Body of pancreas (tissue), 4 donors: Measurements from ENCODE around the gene TRIM56. TPM values are rescaled to one million over a fixed set of nuclear protein-coding genes. Genes with fewer than 3 reads are reported as not detected.
"Not testable (repeated sequence)": the region's sequence is repeated elsewhere in the genome, so short reads cannot be mapped to it uniquely, and the experiment has no call there.

ENCODE experiments used
- ATAC-seq: fragments of 150-250 bp; one replicate; pipeline ENCODE4 v1.9.1; 2016
- DNase-seq, 4 donors: peaks; one replicate each; pipeline ENCODE4 v3.0.0-alpha.2; 2019
- H3K27ac ChIP-seq, 4 donors: fragments of 200-600 bp; sonication (generic); 1 replicate in 3 of 4; 2 replicates in 1 of 4; pipeline versions ENCODE4 v1.5.1 to v1.6.1; 2016 to 2019; ENCODE audit warnings: mild to moderate bottlenecking in 1 of 4, mixed read lengths in 1 of 4, moderate library complexity in 1 of 4
- H3K27me3 ChIP-seq, 2 donors: fragments of 200-600 bp; sonication (generic); one replicate each; pipeline ENCODE4 v1.6.0; 2016; ENCODE audit warnings: mild to moderate bottlenecking in 1 of 2
- H3K36me3 ChIP-seq, 2 donors: fragments of 200-600 bp; sonication (generic); replicated peaks in 1 of 2; 2 replicates each; pipeline ENCODE4 v1.5.1; 2016; ENCODE audit warnings: low read depth in 2 of 2; ENCODE audit not compliant: insufficient read depth in 1 of 2
- H3K4me1 ChIP-seq: fragments of 200-600 bp; sonication (generic); one replicate; pipeline ENCODE4 v1.6.0; 2016
- H3K4me3 ChIP-seq, 2 donors: fragments of 200-600 bp; sonication (generic); 1 replicate in 1 of 2; 2 replicates in 1 of 2; pipeline ENCODE4 v1.5.1; 2016 to 2019
- H3K9me3 ChIP-seq, 3 donors: fragments of 200-600 bp; sonication (generic); 1 replicate in 2 of 3; 2 replicates in 1 of 3; pipeline ENCODE4 v1.5.1; 2016
- POLR2A ChIP-seq, 3 donors: fragments of 450-650 bp; IDR thresholded peaks; one replicate each; pipeline ENCODE4 v1.6.1; 2016; ENCODE audit warnings: antibody characterized with exemption in 3 of 3, mild to moderate bottlenecking in 2 of 3
- WGBS, 2 donors: methylation state at CpG; one replicate each; pipeline ENCODE4 v1.1.5; 2017; 5-methylcytosine and 5-hydroxymethylcytosine counted together
- intact Hi-C: fragments of 100-400 bp; cut with DNase I; formaldehyde crosslinking; loops from one replicate; pipeline ENCODE4 v1.15.1; 2023
- total RNA-seq, 2 donors: library from RNA; depleted of rRNA; stranded (reverse); fragments of >200 nt; gene quantifications; one replicate each; pipeline ENCODE4 v1.1.0, GENCODE V29; 2016
- TF ChIP-seq, protein P1 (sequence below), 7 experiments: fragments of 450-650 bp in 4 of 7; fragments of 200-600 bp in 3 of 7; sonication (generic) in 3 of 7; IDR thresholded peaks; one replicate each; pipeline ENCODE4 v1.5.1; 2016 to 2019; ENCODE audit warnings: antibody characterized with exemption in 7 of 7

The TRIM56 gene
- total RNA-seq, 2 donors from 2014 or later = 13.5 to 19.4 TPM

DNA sequence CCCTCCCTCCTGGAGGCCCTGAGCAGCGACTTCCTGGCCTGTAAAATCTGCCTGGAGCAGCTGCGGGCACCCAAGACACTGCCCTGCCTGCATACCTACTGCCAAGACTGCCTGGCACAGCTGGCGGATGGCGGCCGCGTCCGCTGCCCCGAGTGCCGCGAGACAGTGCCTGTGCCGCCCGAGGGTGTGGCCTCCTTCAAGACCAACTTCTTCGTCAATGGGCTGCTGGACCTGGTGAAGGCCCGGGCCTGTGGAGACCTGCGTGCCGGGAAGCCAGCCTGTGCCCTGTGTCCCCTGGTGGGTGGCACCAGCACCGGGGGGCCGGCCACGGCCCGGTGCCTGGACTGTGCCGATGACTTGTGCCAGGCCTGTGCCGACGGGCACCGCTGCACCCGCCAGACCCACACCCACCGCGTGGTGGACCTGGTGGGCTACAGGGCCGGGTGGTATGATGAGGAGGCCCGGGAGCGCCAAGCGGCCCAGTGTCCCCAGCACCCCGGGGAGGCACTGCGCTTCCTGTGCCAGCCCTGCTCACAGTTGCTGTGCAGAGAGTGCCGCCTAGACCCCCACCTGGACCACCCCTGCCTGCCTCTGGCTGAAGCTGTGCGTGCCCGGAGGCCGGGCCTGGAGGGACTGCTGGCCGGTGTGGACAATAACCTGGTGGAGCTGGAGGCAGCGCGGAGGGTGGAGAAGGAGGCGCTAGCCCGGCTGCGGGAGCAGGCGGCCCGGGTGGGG lies 2.2 kb downstream of the TRIM56 start:
- DNase-seq (no peak), ATAC-seq (no peak)
- Histone ChIP-seq H3K4me3 (no peak overlapping the region), H3K4me1 (peaks cover 29% of the 10 kb centered on the region), H3K27ac (no peak overlapping the region), H3K36me3 (peaks cover 0 to 4% of the 10 kb centered on the region in 2 donors), H3K9me3 (no peaks in the 10 kb centered on the region), H3K27me3 (no peaks in the 10 kb centered on the region)
- WGBS, 2 donors = 92 to 95% methylated on average over 5 to 36 of the region's 45 CpGs
- intact Hi-C loops = no loop called here
- TF ChIP-seq, protein P1, sequence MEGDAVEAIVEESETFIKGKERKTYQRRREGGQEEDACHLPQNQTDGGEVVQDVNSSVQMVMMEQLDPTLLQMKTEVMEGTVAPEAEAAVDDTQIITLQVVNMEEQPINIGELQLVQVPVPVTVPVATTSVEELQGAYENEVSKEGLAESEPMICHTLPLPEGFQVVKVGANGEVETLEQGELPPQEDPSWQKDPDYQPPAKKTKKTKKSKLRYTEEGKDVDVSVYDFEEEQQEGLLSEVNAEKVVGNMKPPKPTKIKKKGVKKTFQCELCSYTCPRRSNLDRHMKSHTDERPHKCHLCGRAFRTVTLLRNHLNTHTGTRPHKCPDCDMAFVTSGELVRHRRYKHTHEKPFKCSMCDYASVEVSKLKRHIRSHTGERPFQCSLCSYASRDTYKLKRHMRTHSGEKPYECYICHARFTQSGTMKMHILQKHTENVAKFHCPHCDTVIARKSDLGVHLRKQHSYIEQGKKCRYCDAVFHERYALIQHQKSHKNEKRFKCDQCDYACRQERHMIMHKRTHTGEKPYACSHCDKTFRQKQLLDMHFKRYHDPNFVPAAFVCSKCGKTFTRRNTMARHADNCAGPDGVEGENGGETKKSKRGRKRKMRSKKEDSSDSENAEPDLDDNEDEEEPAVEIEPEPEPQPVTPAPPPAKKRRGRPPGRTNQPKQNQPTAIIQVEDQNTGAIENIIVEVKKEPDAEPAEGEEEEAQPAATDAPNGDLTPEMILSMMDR (IDR thresholded peaks at IDR 0.05) = no peak
- TF ChIP-seq POLR2A (IDR thresholded peaks at IDR 0.05) = no peak

DNA sequence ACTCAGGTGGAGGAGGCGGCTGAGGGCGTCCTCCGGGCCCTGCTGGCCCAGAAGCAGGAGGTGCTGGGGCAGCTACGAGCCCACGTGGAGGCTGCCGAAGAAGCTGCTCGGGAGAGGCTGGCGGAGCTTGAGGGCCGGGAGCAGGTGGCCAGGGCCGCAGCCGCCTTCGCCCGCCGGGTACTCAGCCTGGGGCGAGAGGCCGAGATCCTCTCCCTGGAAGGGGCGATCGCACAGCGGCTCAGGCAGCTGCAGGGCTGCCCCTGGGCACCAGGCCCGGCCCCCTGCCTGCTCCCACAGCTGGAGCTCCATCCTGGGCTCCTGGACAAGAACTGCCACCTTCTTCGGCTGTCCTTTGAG lies 2.8 kb downstream of the TRIM56 start:
- intact Hi-C loops = no loop called here
- Histone ChIP-seq H3K9me3 (no peaks in the 10 kb centered on the region), H3K4me1 (peaks cover 29% of the 10 kb centered on the region), H3K4me3 (no peak overlapping the region), H3K27ac (no peak overlapping the region), H3K36me3 (peaks cover 0 to 4% of the 10 kb centered on the region in 2 donors), H3K27me3 (no peaks in the 10 kb centered on the region)
- no peak for DNase-seq
- TF ChIP-seq, protein P1 (IDR thresholded peaks at IDR 0.05) = no peak
- TF ChIP-seq POLR2A (IDR thresholded peaks at IDR 0.05) = no peak
- no peak for ATAC-seq
- 90 to 95% methylated on average over 6 to 20 of the region's 21 CpGs for WGBS, 2 donors

DNA sequence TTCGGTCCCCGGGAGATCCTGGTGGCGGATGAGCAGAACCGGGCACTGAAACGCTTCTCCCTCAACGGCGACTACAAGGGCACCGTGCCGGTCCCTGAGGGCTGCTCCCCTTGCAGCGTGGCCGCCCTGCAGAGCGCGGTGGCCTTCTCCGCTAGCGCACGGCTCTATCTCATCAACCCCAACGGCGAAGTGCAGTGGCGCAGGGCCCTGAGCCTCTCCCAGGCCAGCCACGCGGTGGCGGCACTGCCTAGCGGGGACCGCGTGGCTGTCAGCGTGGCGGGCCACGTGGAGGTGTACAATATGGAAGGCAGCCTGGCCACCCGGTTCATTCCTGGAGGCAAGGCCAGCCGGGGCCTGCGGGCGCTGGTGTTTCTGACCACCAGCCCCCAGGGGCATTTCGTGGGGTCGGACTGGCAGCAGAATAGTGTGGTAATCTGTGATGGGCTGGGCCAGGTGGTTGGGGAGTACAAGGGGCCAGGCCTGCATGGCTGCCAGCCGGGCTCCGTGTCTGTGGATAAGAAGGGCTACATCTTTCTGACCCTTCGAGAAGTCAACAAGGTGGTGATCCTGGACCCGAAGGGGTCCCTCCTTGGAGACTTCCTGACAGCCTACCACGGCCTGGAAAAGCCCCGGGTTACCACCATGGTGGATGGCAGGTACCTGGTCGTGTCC lies 3.7 kb downstream of the TRIM56 start:
- DNase-seq = no peak
- peaks cover 29% of the 10 kb centered on the region for H3K4me1 ChIP-seq
- 95% methylated on average over 5 to 38 of the region's 41 CpGs for WGBS, 2 donors
- no peak for ATAC-seq
- no peak overlapping the region for H3K4me3 ChIP-seq
- TF ChIP-seq, protein P1 (IDR thresholded peaks at IDR 0.05) = no peak
- no peak for TF ChIP-seq POLR2A (IDR thresholded peaks at IDR 0.05)
- H3K36me3 ChIP-seq = peaks cover 0 to 4% of the 10 kb centered on the region in 2 donors
- intact Hi-C loops = no loop called here
- H3K9me3 ChIP-seq = no peaks in the 10 kb centered on the region
- no peaks in the 10 kb centered on the region for H3K27me3 ChIP-seq
- H3K27ac ChIP-seq = no peak overlapping the region

DNA sequence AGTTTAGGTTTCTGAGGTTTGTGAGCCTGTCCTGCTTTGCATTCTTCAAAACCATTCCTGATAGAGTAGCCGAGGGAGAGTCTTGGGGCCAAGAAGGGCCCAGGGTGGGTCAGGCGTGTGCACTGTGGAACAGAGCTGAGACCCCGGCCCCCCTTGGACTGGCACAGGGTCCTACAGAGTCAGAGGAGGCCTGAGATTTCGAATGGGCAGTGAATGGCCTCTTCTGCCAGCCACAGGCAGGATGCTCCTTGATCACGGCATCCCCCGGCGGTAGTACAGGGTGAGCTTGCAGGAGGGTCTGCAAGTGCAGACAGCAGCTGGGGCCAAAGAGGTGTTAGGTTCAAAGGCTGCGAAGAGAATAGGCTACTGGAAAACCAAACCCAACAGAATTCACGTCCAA lies 4.6 kb downstream of the TRIM56 start:
- Histone ChIP-seq H3K27me3 (no peaks in the 10 kb centered on the region), H3K27ac (no peak overlapping the region), H3K4me3 (no peak overlapping the region), H3K4me1 (peaks cover 27% of the 10 kb centered on the region), H3K9me3 (no peaks in the 10 kb centered on the region), H3K36me3 (peaks cover 0 to 4% of the 10 kb centered on the region in 2 donors)
- 91 to 92% methylated on average over 9 of the region's 9 CpGs for WGBS, 2 donors
- DNase-seq = no peak
- ATAC-seq = no peak
- TF ChIP-seq, protein P1 (IDR thresholded peaks at IDR 0.05) = no peak
- TF ChIP-seq POLR2A (IDR thresholded peaks at IDR 0.05) = no peak
- intact Hi-C loops = no loop called here

DNA sequence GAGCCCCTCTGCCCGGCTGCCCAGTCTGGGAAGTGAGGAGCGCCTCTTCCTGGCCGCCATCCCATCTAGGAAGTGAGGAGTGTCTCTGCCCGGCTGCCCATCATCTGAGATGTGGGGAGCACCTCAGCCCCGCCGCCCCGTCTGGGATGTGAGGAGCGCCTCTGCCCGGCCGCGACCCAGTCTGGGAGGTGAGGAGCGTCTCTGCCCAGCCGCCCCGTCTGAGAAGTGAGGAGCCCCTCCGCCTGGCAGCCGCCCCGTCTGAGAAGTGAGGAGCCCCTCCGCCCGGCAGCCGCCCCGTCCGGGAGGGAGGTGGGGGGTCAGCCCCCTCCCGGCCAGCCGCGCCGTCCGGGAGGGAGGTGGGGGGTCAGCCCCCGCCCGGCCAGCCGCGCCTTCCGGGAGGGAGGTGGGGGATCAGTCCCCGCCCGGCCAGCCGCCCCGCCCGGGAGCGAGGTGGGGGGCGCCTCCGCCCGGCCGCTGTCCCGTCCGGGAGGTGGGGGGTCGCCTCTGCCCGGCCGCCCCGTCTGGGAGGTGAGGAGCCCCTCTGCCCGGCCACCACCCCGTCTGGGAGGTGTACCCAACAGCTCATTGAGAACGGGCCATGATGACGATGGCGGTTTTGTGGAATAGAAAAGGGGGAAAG lies 7.1 kb downstream of the TRIM56 start:
- H3K27ac ChIP-seq, H3K4me1 ChIP-seq, H3K9me3 ChIP-seq, ATAC-seq, intact Hi-C loops, H3K4me3 ChIP-seq, H3K36me3 ChIP-seq, DNase-seq, H3K27me3 ChIP-seq: not testable (repeated sequence)
- WGBS, 2 donors = 91 to 92% methylated on average over 7 to 12 of the region's 53 CpGs
